Panc1 (cell line): ENCODE measurements around the gene WNK1.

Experiments
- POLR2AphosphoS5 ChIP-seq: IDR thresholded peaks from 2 replicates; pipeline ENCODE4 v1.6.1; 2012; ENCODE audit warnings: mild to moderate bottlenecking, low read depth, low read length, moderate library complexity
- TCF7L2 ChIP-seq: IDR thresholded peaks from 2 replicates; pipeline ENCODE4 v1.6.1; 2011; ENCODE audit warnings: mild to moderate bottlenecking, low read depth, low read length, inconsistent platforms
- TF ChIP-seq, protein P1 (sequence below): fragments of 450-650 bp; IDR thresholded peaks from 2 replicates; pipeline ENCODE4 v1.5.1; 2017; ENCODE audit warnings: mild to moderate bottlenecking
- TF ChIP-seq, protein P2 (sequence below), 2 experiments: IDR thresholded peaks; 2 replicates each; pipeline ENCODE4 v1.6.1; 2011 to 2012; ENCODE audit warnings: low read depth in 2 of 2, control low read depth in 1 of 2, low read length in 1 of 2, mild to moderate bottlenecking in 1 of 2, moderate library complexity in 1 of 2; ENCODE audit not compliant: insufficient read depth in 1 of 2

DNA sequence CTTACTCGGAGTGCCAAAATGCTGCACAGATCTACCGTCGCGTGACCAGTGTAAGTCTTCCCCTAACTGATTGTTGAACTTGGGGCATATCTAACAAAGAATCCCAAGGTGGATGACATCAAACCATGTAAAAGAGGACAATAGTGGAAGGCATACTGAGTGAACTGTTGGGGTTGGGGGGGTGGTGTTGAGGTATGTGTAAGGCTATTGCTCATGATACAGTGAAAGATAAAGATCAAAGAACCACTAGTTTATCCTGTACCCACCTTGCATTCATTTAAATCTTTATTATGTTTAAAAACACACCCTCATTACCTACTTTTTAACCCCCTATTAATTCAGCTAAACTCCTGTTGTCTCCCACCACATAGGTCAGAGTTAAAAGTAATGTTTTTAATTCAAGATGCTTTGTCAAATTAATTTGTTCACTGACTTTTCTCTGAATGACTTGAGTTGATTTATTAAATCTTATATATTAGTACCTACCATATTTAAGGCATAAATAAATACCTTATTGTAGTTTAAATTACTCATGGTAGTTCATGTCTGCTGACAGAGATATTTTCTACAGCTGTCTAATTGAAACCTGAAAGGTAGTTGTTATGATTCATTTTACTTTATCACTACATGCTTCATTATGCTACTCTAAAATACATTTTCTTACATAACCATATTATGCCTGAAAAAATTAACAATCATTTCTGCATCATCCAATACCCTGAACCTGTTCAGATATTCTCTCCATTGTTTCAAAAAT lies 77.9 kb downstream of the WNK1 start:
- TF ChIP-seq, protein P1, sequence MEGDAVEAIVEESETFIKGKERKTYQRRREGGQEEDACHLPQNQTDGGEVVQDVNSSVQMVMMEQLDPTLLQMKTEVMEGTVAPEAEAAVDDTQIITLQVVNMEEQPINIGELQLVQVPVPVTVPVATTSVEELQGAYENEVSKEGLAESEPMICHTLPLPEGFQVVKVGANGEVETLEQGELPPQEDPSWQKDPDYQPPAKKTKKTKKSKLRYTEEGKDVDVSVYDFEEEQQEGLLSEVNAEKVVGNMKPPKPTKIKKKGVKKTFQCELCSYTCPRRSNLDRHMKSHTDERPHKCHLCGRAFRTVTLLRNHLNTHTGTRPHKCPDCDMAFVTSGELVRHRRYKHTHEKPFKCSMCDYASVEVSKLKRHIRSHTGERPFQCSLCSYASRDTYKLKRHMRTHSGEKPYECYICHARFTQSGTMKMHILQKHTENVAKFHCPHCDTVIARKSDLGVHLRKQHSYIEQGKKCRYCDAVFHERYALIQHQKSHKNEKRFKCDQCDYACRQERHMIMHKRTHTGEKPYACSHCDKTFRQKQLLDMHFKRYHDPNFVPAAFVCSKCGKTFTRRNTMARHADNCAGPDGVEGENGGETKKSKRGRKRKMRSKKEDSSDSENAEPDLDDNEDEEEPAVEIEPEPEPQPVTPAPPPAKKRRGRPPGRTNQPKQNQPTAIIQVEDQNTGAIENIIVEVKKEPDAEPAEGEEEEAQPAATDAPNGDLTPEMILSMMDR = no peak
- TF ChIP-seq, protein P2, sequence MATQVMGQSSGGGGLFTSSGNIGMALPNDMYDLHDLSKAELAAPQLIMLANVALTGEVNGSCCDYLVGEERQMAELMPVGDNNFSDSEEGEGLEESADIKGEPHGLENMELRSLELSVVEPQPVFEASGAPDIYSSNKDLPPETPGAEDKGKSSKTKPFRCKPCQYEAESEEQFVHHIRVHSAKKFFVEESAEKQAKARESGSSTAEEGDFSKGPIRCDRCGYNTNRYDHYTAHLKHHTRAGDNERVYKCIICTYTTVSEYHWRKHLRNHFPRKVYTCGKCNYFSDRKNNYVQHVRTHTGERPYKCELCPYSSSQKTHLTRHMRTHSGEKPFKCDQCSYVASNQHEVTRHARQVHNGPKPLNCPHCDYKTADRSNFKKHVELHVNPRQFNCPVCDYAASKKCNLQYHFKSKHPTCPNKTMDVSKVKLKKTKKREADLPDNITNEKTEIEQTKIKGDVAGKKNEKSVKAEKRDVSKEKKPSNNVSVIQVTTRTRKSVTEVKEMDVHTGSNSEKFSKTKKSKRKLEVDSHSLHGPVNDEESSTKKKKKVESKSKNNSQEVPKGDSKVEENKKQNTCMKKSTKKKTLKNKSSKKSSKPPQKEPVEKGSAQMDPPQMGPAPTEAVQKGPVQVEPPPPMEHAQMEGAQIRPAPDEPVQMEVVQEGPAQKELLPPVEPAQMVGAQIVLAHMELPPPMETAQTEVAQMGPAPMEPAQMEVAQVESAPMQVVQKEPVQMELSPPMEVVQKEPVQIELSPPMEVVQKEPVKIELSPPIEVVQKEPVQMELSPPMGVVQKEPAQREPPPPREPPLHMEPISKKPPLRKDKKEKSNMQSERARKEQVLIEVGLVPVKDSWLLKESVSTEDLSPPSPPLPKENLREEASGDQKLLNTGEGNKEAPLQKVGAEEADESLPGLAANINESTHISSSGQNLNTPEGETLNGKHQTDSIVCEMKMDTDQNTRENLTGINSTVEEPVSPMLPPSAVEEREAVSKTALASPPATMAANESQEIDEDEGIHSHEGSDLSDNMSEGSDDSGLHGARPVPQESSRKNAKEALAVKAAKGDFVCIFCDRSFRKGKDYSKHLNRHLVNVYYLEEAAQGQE (IDR thresholded peaks at IDR 0.05; ENCODE audit: insufficient read depth in 1 of 2, low read depth in 2 of 2, low read length in 1 of 2) = no peak
- TF ChIP-seq TCF7L2 = no peak
- no peak for TF ChIP-seq POLR2AphosphoS5
